ENCODE data around the gene TMEM212. TPM values are rescaled to one million over a fixed set of nuclear protein-coding genes. Genes with fewer than 3 reads are reported as not detected.

TMEM212 gene
- total and polyA plus RNA-seq, 9 of the 15 experiments (the other 6 are each of a cell fraction or from before 2014, with no cell fraction given), result not detected

DNA sequence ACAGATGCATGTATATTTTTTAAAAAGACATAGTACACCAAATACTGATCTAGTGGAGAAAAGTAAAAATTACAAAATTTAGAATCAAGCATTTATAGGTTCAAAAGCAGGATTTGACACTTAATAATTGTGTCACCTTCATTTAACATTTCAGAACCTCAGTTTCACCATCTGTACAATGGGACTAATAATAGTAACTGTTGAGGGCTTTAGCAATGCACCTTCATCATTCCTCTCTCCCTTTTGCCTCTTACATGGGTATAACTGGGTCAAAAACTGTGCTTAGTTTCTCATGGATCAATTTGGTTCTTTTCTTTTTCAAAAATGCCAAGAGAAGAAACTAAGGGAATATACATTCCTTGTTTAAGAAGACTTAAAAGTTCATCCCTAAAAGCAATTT is 5.5 kb upstream of the TMEM212 start (continued):
- TF ChIP-seq, protein P1, sequence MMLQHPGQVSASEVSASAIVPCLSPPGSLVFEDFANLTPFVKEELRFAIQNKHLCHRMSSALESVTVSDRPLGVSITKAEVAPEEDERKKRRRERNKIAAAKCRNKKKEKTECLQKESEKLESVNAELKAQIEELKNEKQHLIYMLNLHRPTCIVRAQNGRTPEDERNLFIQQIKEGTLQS (IDR thresholded peaks at IDR 0.05), result no peak
- TF ChIP-seq, protein P1 (CRISPR knock-in tag; conservative IDR thresholded peaks at IDR 0.05), result no peak
- TF ChIP-seq, protein P2, sequence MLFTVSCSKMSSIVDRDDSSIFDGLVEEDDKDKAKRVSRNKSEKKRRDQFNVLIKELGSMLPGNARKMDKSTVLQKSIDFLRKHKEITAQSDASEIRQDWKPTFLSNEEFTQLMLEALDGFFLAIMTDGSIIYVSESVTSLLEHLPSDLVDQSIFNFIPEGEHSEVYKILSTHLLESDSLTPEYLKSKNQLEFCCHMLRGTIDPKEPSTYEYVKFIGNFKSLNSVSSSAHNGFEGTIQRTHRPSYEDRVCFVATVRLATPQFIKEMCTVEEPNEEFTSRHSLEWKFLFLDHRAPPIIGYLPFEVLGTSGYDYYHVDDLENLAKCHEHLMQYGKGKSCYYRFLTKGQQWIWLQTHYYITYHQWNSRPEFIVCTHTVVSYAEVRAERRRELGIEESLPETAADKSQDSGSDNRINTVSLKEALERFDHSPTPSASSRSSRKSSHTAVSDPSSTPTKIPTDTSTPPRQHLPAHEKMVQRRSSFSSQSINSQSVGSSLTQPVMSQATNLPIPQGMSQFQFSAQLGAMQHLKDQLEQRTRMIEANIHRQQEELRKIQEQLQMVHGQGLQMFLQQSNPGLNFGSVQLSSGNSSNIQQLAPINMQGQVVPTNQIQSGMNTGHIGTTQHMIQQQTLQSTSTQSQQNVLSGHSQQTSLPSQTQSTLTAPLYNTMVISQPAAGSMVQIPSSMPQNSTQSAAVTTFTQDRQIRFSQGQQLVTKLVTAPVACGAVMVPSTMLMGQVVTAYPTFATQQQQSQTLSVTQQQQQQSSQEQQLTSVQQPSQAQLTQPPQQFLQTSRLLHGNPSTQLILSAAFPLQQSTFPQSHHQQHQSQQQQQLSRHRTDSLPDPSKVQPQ (CRISPR knock-in tag; IDR thresholded peaks at IDR 0.05; ENCODE audit: borderline replicate concordance), result no peak
- TF ChIP-seq, protein P3, sequence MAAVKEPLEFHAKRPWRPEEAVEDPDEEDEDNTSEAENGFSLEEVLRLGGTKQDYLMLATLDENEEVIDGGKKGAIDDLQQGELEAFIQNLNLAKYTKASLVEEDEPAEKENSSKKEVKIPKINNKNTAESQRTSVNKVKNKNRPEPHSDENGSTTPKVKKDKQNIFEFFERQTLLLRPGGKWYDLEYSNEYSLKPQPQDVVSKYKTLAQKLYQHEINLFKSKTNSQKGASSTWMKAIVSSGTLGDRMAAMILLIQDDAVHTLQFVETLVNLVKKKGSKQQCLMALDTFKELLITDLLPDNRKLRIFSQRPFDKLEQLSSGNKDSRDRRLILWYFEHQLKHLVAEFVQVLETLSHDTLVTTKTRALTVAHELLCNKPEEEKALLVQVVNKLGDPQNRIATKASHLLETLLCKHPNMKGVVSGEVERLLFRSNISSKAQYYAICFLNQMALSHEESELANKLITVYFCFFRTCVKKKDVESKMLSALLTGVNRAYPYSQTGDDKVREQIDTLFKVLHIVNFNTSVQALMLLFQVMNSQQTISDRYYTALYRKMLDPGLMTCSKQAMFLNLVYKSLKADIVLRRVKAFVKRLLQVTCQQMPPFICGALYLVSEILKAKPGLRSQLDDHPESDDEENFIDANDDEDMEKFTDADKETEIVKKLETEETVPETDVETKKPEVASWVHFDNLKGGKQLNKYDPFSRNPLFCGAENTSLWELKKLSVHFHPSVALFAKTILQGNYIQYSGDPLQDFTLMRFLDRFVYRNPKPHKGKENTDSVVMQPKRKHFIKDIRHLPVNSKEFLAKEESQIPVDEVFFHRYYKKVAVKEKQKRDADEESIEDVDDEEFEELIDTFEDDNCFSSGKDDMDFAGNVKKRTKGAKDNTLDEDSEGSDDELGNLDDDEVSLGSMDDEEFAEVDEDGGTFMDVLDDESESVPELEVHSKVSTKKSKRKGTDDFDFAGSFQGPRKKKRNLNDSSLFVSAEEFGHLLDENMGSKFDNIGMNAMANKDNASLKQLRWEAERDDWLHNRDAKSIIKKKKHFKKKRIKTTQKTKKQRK (IDR thresholded peaks at IDR 0.05; ENCODE audit: borderline replicate concordance, low read depth, low read length), result no peak
- TF ChIP-seq, protein P4, sequence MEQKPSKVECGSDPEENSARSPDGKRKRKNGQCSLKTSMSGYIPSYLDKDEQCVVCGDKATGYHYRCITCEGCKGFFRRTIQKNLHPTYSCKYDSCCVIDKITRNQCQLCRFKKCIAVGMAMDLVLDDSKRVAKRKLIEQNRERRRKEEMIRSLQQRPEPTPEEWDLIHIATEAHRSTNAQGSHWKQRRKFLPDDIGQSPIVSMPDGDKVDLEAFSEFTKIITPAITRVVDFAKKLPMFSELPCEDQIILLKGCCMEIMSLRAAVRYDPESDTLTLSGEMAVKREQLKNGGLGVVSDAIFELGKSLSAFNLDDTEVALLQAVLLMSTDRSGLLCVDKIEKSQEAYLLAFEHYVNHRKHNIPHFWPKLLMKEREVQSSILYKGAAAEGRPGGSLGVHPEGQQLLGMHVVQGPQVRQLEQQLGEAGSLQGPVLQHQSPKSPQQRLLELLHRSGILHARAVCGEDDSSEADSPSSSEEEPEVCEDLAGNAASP (IDR thresholded peaks at IDR 0.05), result no peak
- TF ChIP-seq ZNF282 (CRISPR knock-in tag; IDR thresholded peaks at IDR 0.05), result no peak
- TF ChIP-seq, protein P5, sequence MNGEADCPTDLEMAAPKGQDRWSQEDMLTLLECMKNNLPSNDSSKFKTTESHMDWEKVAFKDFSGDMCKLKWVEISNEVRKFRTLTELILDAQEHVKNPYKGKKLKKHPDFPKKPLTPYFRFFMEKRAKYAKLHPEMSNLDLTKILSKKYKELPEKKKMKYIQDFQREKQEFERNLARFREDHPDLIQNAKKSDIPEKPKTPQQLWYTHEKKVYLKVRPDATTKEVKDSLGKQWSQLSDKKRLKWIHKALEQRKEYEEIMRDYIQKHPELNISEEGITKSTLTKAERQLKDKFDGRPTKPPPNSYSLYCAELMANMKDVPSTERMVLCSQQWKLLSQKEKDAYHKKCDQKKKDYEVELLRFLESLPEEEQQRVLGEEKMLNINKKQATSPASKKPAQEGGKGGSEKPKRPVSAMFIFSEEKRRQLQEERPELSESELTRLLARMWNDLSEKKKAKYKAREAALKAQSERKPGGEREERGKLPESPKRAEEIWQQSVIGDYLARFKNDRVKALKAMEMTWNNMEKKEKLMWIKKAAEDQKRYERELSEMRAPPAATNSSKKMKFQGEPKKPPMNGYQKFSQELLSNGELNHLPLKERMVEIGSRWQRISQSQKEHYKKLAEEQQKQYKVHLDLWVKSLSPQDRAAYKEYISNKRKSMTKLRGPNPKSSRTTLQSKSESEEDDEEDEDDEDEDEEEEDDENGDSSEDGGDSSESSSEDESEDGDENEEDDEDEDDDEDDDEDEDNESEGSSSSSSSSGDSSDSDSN (IDR thresholded peaks at IDR 0.05; ENCODE audit: borderline replicate concordance in 1 of 2, low read depth in 2 of 2, low read length in 2 of 2), result no peak
- no peak for TF ChIP-seq KLF1 (tag; IDR thresholded peaks at IDR 0.05)
- TF ChIP-seq, protein P6, sequence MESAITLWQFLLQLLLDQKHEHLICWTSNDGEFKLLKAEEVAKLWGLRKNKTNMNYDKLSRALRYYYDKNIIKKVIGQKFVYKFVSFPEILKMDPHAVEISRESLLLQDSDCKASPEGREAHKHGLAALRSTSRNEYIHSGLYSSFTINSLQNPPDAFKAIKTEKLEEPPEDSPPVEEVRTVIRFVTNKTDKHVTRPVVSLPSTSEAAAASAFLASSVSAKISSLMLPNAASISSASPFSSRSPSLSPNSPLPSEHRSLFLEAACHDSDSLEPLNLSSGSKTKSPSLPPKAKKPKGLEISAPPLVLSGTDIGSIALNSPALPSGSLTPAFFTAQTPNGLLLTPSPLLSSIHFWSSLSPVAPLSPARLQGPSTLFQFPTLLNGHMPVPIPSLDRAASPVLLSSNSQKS (CRISPR knock-in tag; IDR thresholded peaks at IDR 0.05), result no peak
- TF ChIP-seq ZNF408 (CRISPR knock-in tag; IDR thresholded peaks at IDR 0.05; ENCODE audit: low read depth), result no peak
- TF ChIP-seq, protein P7, sequence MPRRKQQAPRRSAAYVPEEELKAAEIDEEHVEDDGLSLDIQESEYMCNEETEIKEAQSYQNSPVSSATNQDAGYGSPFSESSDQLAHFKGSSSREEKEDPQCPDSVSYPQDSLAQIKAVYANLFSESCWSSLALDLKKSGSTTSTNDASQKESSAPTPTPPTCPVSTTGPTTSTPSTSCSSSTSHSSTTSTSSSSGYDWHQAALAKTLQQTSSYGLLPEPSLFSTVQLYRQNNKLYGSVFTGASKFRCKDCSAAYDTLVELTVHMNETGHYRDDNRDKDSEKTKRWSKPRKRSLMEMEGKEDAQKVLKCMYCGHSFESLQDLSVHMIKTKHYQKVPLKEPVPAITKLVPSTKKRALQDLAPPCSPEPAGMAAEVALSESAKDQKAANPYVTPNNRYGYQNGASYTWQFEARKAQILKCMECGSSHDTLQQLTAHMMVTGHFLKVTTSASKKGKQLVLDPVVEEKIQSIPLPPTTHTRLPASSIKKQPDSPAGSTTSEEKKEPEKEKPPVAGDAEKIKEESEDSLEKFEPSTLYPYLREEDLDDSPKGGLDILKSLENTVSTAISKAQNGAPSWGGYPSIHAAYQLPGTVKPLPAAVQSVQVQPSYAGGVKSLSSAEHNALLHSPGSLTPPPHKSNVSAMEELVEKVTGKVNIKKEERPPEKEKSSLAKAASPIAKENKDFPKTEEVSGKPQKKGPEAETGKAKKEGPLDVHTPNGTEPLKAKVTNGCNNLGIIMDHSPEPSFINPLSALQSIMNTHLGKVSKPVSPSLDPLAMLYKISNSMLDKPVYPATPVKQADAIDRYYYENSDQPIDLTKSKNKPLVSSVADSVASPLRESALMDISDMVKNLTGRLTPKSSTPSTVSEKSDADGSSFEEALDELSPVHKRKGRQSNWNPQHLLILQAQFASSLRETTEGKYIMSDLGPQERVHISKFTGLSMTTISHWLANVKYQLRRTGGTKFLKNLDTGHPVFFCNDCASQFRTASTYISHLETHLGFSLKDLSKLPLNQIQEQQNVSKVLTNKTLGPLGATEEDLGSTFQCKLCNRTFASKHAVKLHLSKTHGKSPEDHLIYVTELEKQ (CRISPR knock-in tag; IDR thresholded peaks at IDR 0.05), result no peak
